Endodermal cell (in vitro differentiated cells): ENCODE data around the gene EYS. TPM values are rescaled to one million over a fixed set of nuclear protein-coding genes. Genes with fewer than 3 reads are reported as not detected.

ENCODE experiments used
- DNase-seq: peaks from one replicate; pipeline ENCODE4 v3.0.0-alpha.2; 2017
- H3K27ac ChIP-seq: 2 replicates; pipeline ENCODE4 v1.5.1; 2013; ENCODE audit warnings: mild to moderate bottlenecking, low read depth, low read length, moderate library complexity
- H3K27me3 ChIP-seq: 2 replicates; pipeline ENCODE4 v1.6.1; 2013; ENCODE audit warnings: mild to moderate bottlenecking, low read length, moderate library complexity; ENCODE audit not compliant: insufficient read depth, control insufficient read depth, poor library complexity, severe bottlenecking
- H3K36me3 ChIP-seq: 2 replicates; pipeline ENCODE4 v1.7.0; 2013; ENCODE audit warnings: mild to moderate bottlenecking, low read length, moderate library complexity; ENCODE audit not compliant: control insufficient read depth, insufficient read depth
- H3K4me1 ChIP-seq: one replicate; pipeline ENCODE4 v1.7.0; 2013; ENCODE audit warnings: low read length; ENCODE audit not compliant: control insufficient read depth, insufficient read depth
- H3K4me3 ChIP-seq: 2 replicates; pipeline ENCODE4 v1.5.1; 2013; ENCODE audit warnings: mild to moderate bottlenecking, low read length, moderate library complexity
- H3K9ac ChIP-seq: 2 replicates; pipeline ENCODE4 v1.6.1; 2013; ENCODE audit warnings: mild to moderate bottlenecking, low read length, moderate library complexity; ENCODE audit not compliant: poor library complexity, severe bottlenecking; ENCODE audit errors: extremely low read depth
- H3K9me3 ChIP-seq: 2 replicates; pipeline ENCODE4 v1.6.1; 2013; ENCODE audit warnings: mild to moderate bottlenecking, low read length, moderate library complexity; ENCODE audit not compliant: control insufficient read depth
- H3K27ac Mint-ChIP-seq: 2 replicates; pipeline ENCODE4 v1.8.0; 2020; ENCODE audit warnings: mixed read lengths
- H3K27me3 Mint-ChIP-seq: 2 replicates; pipeline ENCODE4 v1.8.0; 2021; ENCODE audit warnings: mild to moderate bottlenecking, mixed read lengths; ENCODE audit not compliant: insufficient read depth
- H3K36me3 Mint-ChIP-seq: 2 replicates; pipeline ENCODE4 v1.8.0; 2020; ENCODE audit warnings: low read depth, mixed read lengths
- H3K4me1 Mint-ChIP-seq: 2 replicates; pipeline ENCODE4 v1.8.0; 2020; ENCODE audit warnings: mixed read lengths
- H3K4me3 Mint-ChIP-seq: 2 replicates; pipeline ENCODE4 v1.8.0; 2020; ENCODE audit warnings: mild to moderate bottlenecking, moderate library complexity, mixed read lengths
- H3K9me3 Mint-ChIP-seq: 2 replicates; pipeline ENCODE4 v1.8.0; 2020; ENCODE audit warnings: mild to moderate bottlenecking, mixed read lengths
- WGBS, 2 experiments: methylation state at CpG; one replicate each; pipeline versions ENCODE4 v1.1.5 to v1.1.7; 2013; ENCODE audit warnings: missing lambda C conversion rate in 2 of 2, mixed read lengths in 1 of 2; ENCODE audit not compliant: insufficient coverage in 1 of 2, insufficient read length in 1 of 2; 5-methylcytosine and 5-hydroxymethylcytosine counted together
- total RNA-seq, 2 donors: library from RNA; stranded (reverse); fragmentation: NEBNext Ultra II Directional in 1 of 2; extraction: Animal tissue kit (Norgen Biotek cat#: 25700) in 1 of 2; gene quantifications; 2 replicates in 1 of 2; 3 replicates in 1 of 2; pipeline ENCODE4 v1.2.1, GENCODE V29; 2021
- TF ChIP-seq, protein P1 (sequence below): fragments of 200-600 bp; sonication (generic); conservative IDR thresholded peaks from 2 replicates; pipeline ENCODE4 v1.5.0; 2021; ENCODE audit warnings: antibody characterized with exemption, mild to moderate bottlenecking

Gene EYS
- total RNA-seq, 2 donors from 2014 or later, result 0.31 to 0.70 TPM

DNA sequence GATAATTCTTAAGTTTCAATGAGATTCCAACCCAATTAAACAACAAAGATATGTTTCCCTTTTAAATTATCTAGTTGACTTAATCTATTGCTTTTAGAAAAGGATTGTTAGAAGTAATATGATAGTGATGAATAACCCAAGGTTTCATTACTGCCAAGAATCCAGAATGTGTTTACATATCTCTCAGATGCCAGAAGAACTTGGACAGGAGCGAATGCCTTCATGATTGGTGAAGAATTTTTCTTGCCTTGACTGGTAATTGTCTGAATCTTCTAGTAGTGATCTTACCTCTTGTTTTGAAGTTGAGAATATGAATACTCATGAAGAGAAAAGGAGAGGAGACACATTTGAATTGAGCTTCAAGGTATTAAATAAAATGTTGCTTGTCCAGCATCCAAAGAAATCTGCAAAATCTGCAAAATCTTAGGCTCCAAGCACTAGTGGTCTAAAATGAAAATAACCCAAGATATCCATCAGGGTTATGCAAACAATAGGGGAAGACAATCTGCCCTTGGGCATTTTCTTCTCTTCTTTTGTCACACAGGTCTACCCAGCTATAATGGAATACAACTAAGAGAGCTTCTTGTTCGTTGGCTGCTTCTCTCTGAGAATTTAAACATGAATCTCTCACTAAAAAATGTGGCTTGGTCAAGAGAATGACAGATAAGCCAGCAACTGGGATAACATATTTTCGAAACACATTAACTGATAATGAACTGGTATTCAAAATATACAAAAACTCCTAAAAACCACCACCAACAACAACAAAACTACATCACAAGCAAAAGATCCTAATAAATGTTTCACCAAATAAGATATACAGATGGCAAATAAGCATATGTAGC lies 928.9 kb downstream of the EYS start:
- Histone ChIP-seq H3K4me3 (no peak overlapping the region), H3K36me3 (no peaks in the 10 kb centered on the region), H3K27ac (no peak overlapping the region), H3K27me3 (peaks cover 7% of the 10 kb centered on the region), H3K9ac (no peak overlapping the region), H3K4me1 (no peaks in the 10 kb centered on the region), H3K9me3 (peaks cover 12% of the 10 kb centered on the region)
- TF ChIP-seq, protein P1, sequence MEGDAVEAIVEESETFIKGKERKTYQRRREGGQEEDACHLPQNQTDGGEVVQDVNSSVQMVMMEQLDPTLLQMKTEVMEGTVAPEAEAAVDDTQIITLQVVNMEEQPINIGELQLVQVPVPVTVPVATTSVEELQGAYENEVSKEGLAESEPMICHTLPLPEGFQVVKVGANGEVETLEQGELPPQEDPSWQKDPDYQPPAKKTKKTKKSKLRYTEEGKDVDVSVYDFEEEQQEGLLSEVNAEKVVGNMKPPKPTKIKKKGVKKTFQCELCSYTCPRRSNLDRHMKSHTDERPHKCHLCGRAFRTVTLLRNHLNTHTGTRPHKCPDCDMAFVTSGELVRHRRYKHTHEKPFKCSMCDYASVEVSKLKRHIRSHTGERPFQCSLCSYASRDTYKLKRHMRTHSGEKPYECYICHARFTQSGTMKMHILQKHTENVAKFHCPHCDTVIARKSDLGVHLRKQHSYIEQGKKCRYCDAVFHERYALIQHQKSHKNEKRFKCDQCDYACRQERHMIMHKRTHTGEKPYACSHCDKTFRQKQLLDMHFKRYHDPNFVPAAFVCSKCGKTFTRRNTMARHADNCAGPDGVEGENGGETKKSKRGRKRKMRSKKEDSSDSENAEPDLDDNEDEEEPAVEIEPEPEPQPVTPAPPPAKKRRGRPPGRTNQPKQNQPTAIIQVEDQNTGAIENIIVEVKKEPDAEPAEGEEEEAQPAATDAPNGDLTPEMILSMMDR, result no peak
- Mint-ChIP-seq H3K4me1 (peaks cover 17% of the 10 kb centered on the region), H3K27ac (no peak overlapping the region), H3K36me3 (peaks cover 3% of the 10 kb centered on the region), H3K4me3 (no peak overlapping the region), H3K9me3 (peaks cover 8% of the 10 kb centered on the region), H3K27me3 (peaks cover 12% of the 10 kb centered on the region)
- WGBS, 2 experiments, result 92 to 100% methylated on average over 2 to 3 of the region's 3 CpGs
- DNase-seq, result no peak

DNA sequence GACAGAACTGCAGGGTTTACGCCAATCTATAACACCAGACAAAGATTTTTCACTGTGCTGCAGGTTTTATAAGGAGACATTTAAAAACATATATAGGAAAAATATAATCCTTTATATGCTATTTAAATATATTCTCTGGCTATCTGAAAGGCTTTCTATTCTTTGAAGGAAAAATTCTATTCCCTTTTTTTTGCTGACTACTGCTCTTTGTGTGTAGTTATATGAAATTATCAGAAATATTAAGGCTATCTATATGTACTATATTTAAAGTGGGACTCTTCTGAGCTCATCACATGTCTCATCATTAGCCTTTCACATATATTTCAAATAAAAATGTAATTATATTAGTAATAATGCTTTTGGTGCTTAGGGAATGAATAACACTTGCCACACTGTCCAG lies 930.7 kb downstream of the EYS start:
- Mint-ChIP-seq H3K36me3 (peaks cover 3% of the 10 kb centered on the region), H3K27ac (no peak overlapping the region), H3K27me3 (peaks cover 23% of the 10 kb centered on the region), H3K9me3 (peaks cover 13% of the 10 kb centered on the region), H3K4me1 (peaks cover 17% of the 10 kb centered on the region), H3K4me3 (no peak overlapping the region)
- Histone ChIP-seq H3K4me3 (no peak overlapping the region), H3K4me1 (no peaks in the 10 kb centered on the region), H3K9me3 (peaks cover 15% of the 10 kb centered on the region), H3K27ac (no peak overlapping the region), H3K27me3 (peaks cover 7% of the 10 kb centered on the region), H3K36me3 (no peaks in the 10 kb centered on the region), H3K9ac (no peak overlapping the region)
- WGBS, 2 experiments, result no CpG with 5 or more reads among the region's 1 CpG
- TF ChIP-seq, protein P1, result no peak
- no peak for DNase-seq

GRCh38 chr6:64774881-64775280 lies 932.1 kb downstream of the EYS start:
- Mint-ChIP-seq H3K27me3 (peaks cover 26% of the 10 kb centered on the region), H3K27ac (no peak overlapping the region), H3K4me3 (no peak overlapping the region), H3K9me3 (peaks cover 11% of the 10 kb centered on the region), H3K36me3 (peaks cover 3% of the 10 kb centered on the region), H3K4me1 (peaks cover 17% of the 10 kb centered on the region)
- peaks cover 13% of the 10 kb centered on the region for H3K9me3 ChIP-seq
- no peaks in the 10 kb centered on the region for H3K36me3 ChIP-seq
- DNase-seq, result no peak
- no peak overlapping the region for H3K4me3 ChIP-seq
- peaks cover 7% of the 10 kb centered on the region for H3K27me3 ChIP-seq
- no peak overlapping the region for H3K9ac ChIP-seq
- WGBS, 2 experiments, result 38 to 73% methylated on average over 2 to 4 of the region's 4 CpGs
- no peak overlapping the region for H3K27ac ChIP-seq
- TF ChIP-seq, protein P1, result no peak
- H3K4me1 ChIP-seq, result no peaks in the 10 kb centered on the region
